Kidney (tissue), 14 donors: ENCODE data around the gene ZNF22. TPM values are rescaled to one million over a fixed set of nuclear protein-coding genes. Genes with fewer than 3 reads are reported as not detected.
A peak's percentile ranks its signal among the peaks of the same experiment; 100 is the strongest.

Experiments used
- DNase-seq, 5 donors: peaks; one replicate each; pipeline ENCODE4 v3.0.0-alpha.2; 2013 to 2020
- FAIRE-seq: peaks from 2 replicates; lab custom pipeline; 2012; peaks lifted over from hg19 to GRCh38; lab: Jason Lieb, UNC
- H3K27ac ChIP-seq, 2 donors: one replicate each; pipeline ENCODE4 v1.7.0; 2013; ENCODE audit warnings: low read depth in 2 of 2, low read length in 2 of 2, inconsistent platforms in 1 of 2
- H3K27me3 ChIP-seq: one replicate; pipeline ENCODE4 v1.7.1; 2013; ENCODE audit warnings: low read length, inconsistent platforms; ENCODE audit not compliant: control insufficient read depth, insufficient read depth
- H3K36me3 ChIP-seq, 3 donors: one replicate each; pipeline versions ENCODE4 v1.7.0 to v1.7.1; 2013; ENCODE audit warnings: low read length in 3 of 3, control low read depth in 1 of 3, inconsistent platforms in 1 of 3; ENCODE audit not compliant: insufficient read depth in 3 of 3, control insufficient read depth in 2 of 3
- H3K4me1 ChIP-seq, 3 donors: one replicate each; pipeline versions ENCODE4 v1.7.0 to v1.7.1; 2013; ENCODE audit warnings: low read length in 3 of 3, inconsistent platforms in 1 of 3, low read depth in 1 of 3; ENCODE audit not compliant: control insufficient read depth in 2 of 3, insufficient read depth in 2 of 3
- H3K4me3 ChIP-seq, 3 donors: one replicate each; pipeline versions ENCODE4 v1.7.0 to v1.8.1; 2013; ENCODE audit warnings: low read length in 3 of 3, control low read depth in 1 of 3, inconsistent platforms in 1 of 3
- H3K9ac ChIP-seq, 3 donors: one replicate each; pipeline versions ENCODE4 v1.7.0 to v1.7.1; 2013; ENCODE audit warnings: low read length in 3 of 3, control low read depth in 1 of 3, inconsistent platforms in 1 of 3
- H3K9me3 ChIP-seq, 3 donors: one replicate each; pipeline versions ENCODE4 v1.7.0 to v1.7.1; 2013; ENCODE audit warnings: low read length in 3 of 3, control low read depth in 1 of 3, inconsistent platforms in 1 of 3; ENCODE audit not compliant: control insufficient read depth in 2 of 3, insufficient read depth in 1 of 3
- CTCF ChIP-seq: IDR thresholded peaks from 3 replicates; pipeline ENCODE4 v1.5.1; 2012; ENCODE audit warnings: mild to moderate bottlenecking, moderate library complexity, borderline replicate concordance; ENCODE audit not compliant: insufficient read depth; ENCODE audit errors: extremely low read depth
- intact Hi-C: fragments of 100-400 bp; cut with DNase I; formaldehyde crosslinking; loops from one replicate; pipeline ENCODE4 v1.11.1; 2022
- polyA plus RNA-seq: library from polyadenylated mRNA; stranded (reverse); fragments of 350-450 nt; fragmentation: Illumina TruSeq; extraction: RNeasy Lipid Tissue Mini Kit (QIAGEN cat#74804); gene quantifications from one replicate; pipeline ENCODE4 v1.2.3, GENCODE V29; 2014; ENCODE audit warnings: low read depth, low replicate concordance; ENCODE audit not compliant: insufficient read depth
- total RNA-seq: library from RNA; stranded (reverse); fragmentation: NEBNext Ultra II Directional; extraction: Animal tissue kit (Norgen Biotek cat#: 25700); gene quantifications from one replicate; pipeline ENCODE4 v1.2.1, GENCODE V29; 2021
- donor health status: control.
- donor health status: control.
- donor health status: control.
- donor health status: control.
- donor health status: control.
- donor health status: DM: yes; HTN: yes; CAD: no.
- donor health status: Normal renal cell carcinoma (clear cell type).

ZNF22 gene
- total and polyA plus RNA-seq, 2 donors from 2014 or later = 18.7 to 24.5 TPM

GRCh38 chr10:44958898-44959246, 41.9 kb upstream of the ZNF22 start:
- peak overlapping the region; percentile 78 to 87 for H3K27ac ChIP-seq
- DNase-seq (no peak), FAIRE-seq (no peak)
- no peaks in the 10 kb centered on the region for H3K9me3 ChIP-seq
- H3K9ac ChIP-seq = peak overlapping the region in 2 of 3 donors; percentile 43 to 54
- H3K36me3 ChIP-seq = no peaks in the 10 kb centered on the region
- peaks cover 2 to 35% (median 17%) of the 10 kb centered on the region in 3 donors for H3K4me1 ChIP-seq
- no peaks in the 10 kb centered on the region for H3K27me3 ChIP-seq
- no peak for TF ChIP-seq CTCF
- peak overlapping the region; percentile 11 to 87 (median 79) for H3K4me3 ChIP-seq
- intact Hi-C loops = no loop called here

- H3K4me1 ChIP-seq = peaks cover 2 to 40% (median 19%) of the 10 kb centered on the region in 3 donors
- H3K27ac ChIP-seq = peak within 1 kb of the TSS; percentile 82 to 87
- FAIRE-seq = no peak
- TF ChIP-seq CTCF = no peak
- DNase-seq = peak; percentile 93 to 97 (median 95)
- no peaks in the 10 kb centered on the region for H3K9me3 ChIP-seq
- H3K36me3 ChIP-seq = no peaks in the 10 kb centered on the region
- H3K9ac ChIP-seq = peak within 1 kb of the TSS; percentile 57 to 90 (median 74)
- H3K27me3 ChIP-seq = no peaks in the 10 kb centered on the region
- intact Hi-C loops = no loop called here
- peak within 1 kb of the TSS; percentile 71 to 88 (median 88) for H3K4me3 ChIP-seq
Observed at GRCh38 chr10:44959247-44960087, 41.3 kb upstream of the ZNF22 start, which contains the start of gene RASSF4. Gene RASSF4, plus strand, starts transcription at chr10:44959802. Its CDS starts 10,401 bp downstream, at chr10:44970203.

- intact Hi-C loops = no loop called here
- Histone ChIP-seq H3K4me1 (peaks cover 2 to 46% (median 25%) of the 10 kb centered on the region in 3 donors), H3K27me3 (no peaks in the 10 kb centered on the region), H3K9me3 (no peaks in the 10 kb centered on the region), H3K27ac (peak overlapping the region; percentile 79 to 82), H3K36me3 (no peaks in the 10 kb centered on the region), H3K4me3 (peak overlapping the region; percentile 24 to 88 (median 88)), H3K9ac (peak overlapping the region; percentile 57 to 90 (median 74))
- DNase-seq = no peak
- FAIRE-seq = no peak
- no peak for TF ChIP-seq CTCF
Observed at GRCh38 chr10:44960088-44960460, 40.6 kb upstream of the ZNF22 start.
